Heart left ventricle (tissue), 16 donors: Measurements from ENCODE around the gene MICB. TPM values are rescaled to one million over a fixed set of nuclear protein-coding genes. Genes with fewer than 3 reads are reported as not detected.
"Not testable (repeated sequence)": the region's sequence is repeated elsewhere in the genome, so short reads cannot be mapped to it uniquely, and the experiment has no call there.

Experiments
- ATAC-seq, 4 donors: fragments of 200-7000 bp; cut with Tn5 transposase; one replicate each; pipeline ENCODE4 v1.9.1; 2020 to 2022; ENCODE audit warnings: moderate library complexity in 4 of 4, mild to moderate bottlenecking in 3 of 4, moderate number of reproducible peaks in 1 of 4
- DNase-seq, 5 donors: peaks; one replicate each; pipeline ENCODE4 v3.0.0-alpha.2; 2020
- H3K27ac ChIP-seq, 12 donors: fragments of 200-600 bp; sonication (generic) in 4 of 12; one replicate each; pipeline versions ENCODE4 v1.5.0 to v1.8.0; 2016 to 2022; ENCODE audit warnings: mild to moderate bottlenecking in 2 of 12
- H3K27me3 ChIP-seq, 9 donors: fragments of 200-600 bp; sonication (generic) in 2 of 9; one replicate each; pipeline versions ENCODE4 v1.5.1 to v1.8.0; 2016 to 2022; ENCODE audit warnings: mild to moderate bottlenecking in 3 of 9
- H3K36me3 ChIP-seq, 9 donors: fragments of 200-600 bp; sonication (generic) in 2 of 9; one replicate each; pipeline versions ENCODE4 v1.5.0 to v1.8.0; 2018 to 2022; ENCODE audit warnings: mild to moderate bottlenecking in 2 of 9
- H3K4me1 ChIP-seq, 12 donors: fragments of 200-600 bp; sonication (generic) in 4 of 12; one replicate each; pipeline versions ENCODE4 v1.5.0 to v1.8.0; 2016 to 2022; ENCODE audit warnings: mild to moderate bottlenecking in 3 of 12
- H3K4me3 ChIP-seq, 12 donors: fragments of 200-600 bp; sonication (generic) in 4 of 12; one replicate each; pipeline versions ENCODE4 v1.5.0 to v1.8.0; 2017 to 2022; ENCODE audit warnings: mild to moderate bottlenecking in 9 of 12, moderate library complexity in 4 of 12
- H3K9me3 ChIP-seq, 12 donors: fragments of 200-600 bp; sonication (generic) in 4 of 12; one replicate each; pipeline versions ENCODE4 v1.5.0 to v1.8.0; 2016 to 2022; ENCODE audit warnings: mild to moderate bottlenecking in 1 of 12
- POLR2A ChIP-seq, 2 donors: fragments of 450-650 bp; IDR thresholded peaks; one replicate each; pipeline ENCODE4 v1.6.1; 2017; ENCODE audit warnings: antibody characterized with exemption in 2 of 2, mild to moderate bottlenecking in 2 of 2, moderate library complexity in 2 of 2
- WGBS, 4 donors: extraction: QIAGEN DNeasy Blood & Tissue Kit in 2 of 4; methylation state at CpG; one replicate each; pipeline versions ENCODE4 v1.1.5 to v1.1.7; 2013 to 2018; 5-methylcytosine and 5-hydroxymethylcytosine counted together
- intact Hi-C, 10 donors: fragments of 100-400 bp; cut with DNase I; formaldehyde crosslinking; loops; one replicate each; pipeline versions ENCODE4 v1.11.1 to v1.14.2; 2022
- polyA plus RNA-seq, 2 donors: library from polyadenylated mRNA; stranded (reverse); fragments of 200-250 nt; gene quantifications; one replicate each; pipeline ENCODE4 v1.2.3, GENCODE V29; 2013
- total RNA-seq, 9 donors: library from RNA; depleted of rRNA in 2 of 9; stranded (reverse); fragments of >200 nt in 2 of 9; fragmentation: NEBNext Ultra II Directional in 3 of 9; extraction: Animal tissue kit (Norgen Biotek cat#: 25700) in 3 of 9; gene quantifications; one replicate each; pipeline versions ENCODE4 v1.1.0 to v1.2.4, GENCODE V29; 2016 to 2023
- TF ChIP-seq, protein P1 (sequence below), 12 donors: fragments of 200-600 bp; sonication (generic) in 4 of 12; IDR thresholded peaks; one replicate each; pipeline versions ENCODE4 v1.5.0 to v1.8.0; 2018 to 2022; ENCODE audit warnings: antibody characterized with exemption in 12 of 12, mild to moderate bottlenecking in 5 of 12
- donor health status: ischemic (EF 13 %, LVEDD 7.1; RV severe dilation, severe dysfunction).
- donor health status: healthy with polysubstance abuse.
- donor health status: DM: no; HTN: yes; CAD: no.
- donor health status: DM: no; HTN: no; CAD: no.
- donor health status: ischemic (EF 25% LVEDD 6.9; RV normal size, moderate dysfunction).
- donor health status: ischemic (EF 25% LVEDD 5.7; RV mildly dilated, moderate dysfunction).
- donor health status: healthy.
- donor health status: DM: yes; HTN: yes; CAD: no.
- donor health status: ischemic (EF 35%, LVEDD 5.7; RV mildly dilated, moderate dysfunction).
- donor health status: nonischemic (EF 11% LVEDD 7.7; RV severe dilation, severe dysfunction).
- donor health status: DM: yes; HTN: yes; CAD: no.
- donor health status: PGD.
- donor health status: ischemic (EF 29% LVEDD 5.4; RV normal size, mild dysfunction).
- donor health status: nonischemic (EF 23%, LVEDD 6.1; RV moderate dilation, normal function).

The MICB gene
- total and polyA plus RNA-seq, 11 donors, result 0.84 to 8.8 (median 1.4) TPM

DNA sequence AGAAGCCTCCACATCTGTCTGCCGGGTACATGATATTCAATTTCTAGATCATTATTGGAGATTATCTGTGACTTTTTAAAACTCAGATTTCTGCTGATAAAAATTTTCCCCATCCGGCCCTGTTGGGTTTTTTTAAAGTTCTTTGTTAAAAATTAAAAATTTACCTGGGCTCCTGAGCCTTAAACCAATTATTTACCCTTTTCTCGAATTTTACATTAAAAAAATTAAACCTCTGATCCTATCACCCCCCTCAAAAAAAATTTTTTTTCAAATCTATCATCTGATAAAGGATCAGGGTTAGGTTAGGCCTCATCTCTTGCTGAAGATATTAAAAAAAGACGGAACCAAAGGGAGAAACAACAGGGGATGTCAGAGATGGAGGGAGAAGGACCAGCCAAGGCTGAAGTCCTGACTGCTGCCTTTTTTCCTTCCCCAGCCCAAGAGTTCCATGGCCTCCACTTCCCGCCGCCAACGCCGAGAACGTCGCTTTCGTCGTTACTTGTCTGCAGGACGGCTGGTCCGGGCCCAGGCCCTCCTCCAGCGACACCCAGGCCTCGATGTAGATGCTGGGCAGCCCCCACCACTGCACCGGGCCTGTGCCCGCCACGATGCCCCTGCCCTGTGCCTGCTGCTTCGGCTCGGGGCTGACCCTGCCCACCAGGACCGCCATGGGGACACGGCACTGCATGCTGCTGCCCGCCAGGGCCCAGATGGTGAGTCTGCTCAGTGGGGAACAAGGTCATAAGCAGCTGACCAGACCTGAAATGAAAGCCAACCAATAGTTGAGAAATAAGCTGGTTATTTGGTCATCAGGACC, 50.0 kb downstream of the MICB start:
- H3K4me3 ChIP-seq, result peak overlapping the region; percentile 4 to 64 (median 56)
- H3K9me3 ChIP-seq, result no peaks in the 10 kb centered on the region
- no peak for TF ChIP-seq POLR2A (IDR thresholded peaks at IDR 0.05)
- TF ChIP-seq, protein P1, sequence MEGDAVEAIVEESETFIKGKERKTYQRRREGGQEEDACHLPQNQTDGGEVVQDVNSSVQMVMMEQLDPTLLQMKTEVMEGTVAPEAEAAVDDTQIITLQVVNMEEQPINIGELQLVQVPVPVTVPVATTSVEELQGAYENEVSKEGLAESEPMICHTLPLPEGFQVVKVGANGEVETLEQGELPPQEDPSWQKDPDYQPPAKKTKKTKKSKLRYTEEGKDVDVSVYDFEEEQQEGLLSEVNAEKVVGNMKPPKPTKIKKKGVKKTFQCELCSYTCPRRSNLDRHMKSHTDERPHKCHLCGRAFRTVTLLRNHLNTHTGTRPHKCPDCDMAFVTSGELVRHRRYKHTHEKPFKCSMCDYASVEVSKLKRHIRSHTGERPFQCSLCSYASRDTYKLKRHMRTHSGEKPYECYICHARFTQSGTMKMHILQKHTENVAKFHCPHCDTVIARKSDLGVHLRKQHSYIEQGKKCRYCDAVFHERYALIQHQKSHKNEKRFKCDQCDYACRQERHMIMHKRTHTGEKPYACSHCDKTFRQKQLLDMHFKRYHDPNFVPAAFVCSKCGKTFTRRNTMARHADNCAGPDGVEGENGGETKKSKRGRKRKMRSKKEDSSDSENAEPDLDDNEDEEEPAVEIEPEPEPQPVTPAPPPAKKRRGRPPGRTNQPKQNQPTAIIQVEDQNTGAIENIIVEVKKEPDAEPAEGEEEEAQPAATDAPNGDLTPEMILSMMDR (IDR thresholded peaks at IDR 0.05), result no peak
- WGBS, 4 donors, result 71 to 77% (median 73%) methylated on average over 21 to 24 of the region's 24 CpGs
- ATAC-seq, result no peak
- H3K36me3 ChIP-seq, result peaks cover 0 to 36% (median 24%) of the 10 kb centered on the region in 9 donors
- H3K4me1 ChIP-seq, result peaks cover 0 to 32% (median 18%) of the 10 kb centered on the region in 12 donors
- DNase-seq, result no peak
- no peaks in the 10 kb centered on the region for H3K27me3 ChIP-seq
- H3K27ac ChIP-seq, result peak overlapping the region; percentile 63 to 95 (median 89)
- intact Hi-C loops, result loop anchor here (1.0 to 10.0 kb wide), 9 partner anchors 33 to 407 kb away; partner anchors contain the start of genes LTB (in 7 of the 10), NELFE (in 3 of the 10), SKIC2 (in 3 of the 10) and APOM (in 1 of the 10)

DNA sequence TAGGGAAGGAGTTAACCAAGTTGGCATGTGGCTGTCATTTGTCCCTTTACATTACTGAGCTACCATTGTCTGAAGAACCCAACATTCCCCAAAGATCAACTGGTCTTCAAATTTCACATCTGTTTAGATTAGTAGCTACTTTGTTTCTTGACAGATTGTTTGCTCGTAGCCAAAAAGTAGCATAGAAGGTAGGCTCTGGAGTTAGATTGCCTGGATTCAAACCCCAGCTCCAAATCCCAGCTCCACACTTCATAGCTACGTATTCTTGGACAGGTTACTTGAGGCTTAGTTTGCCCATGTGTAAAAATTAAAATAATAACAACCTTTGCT, 50.6 kb downstream of the MICB start:
- peaks cover 0 to 26% (median 13%) of the 10 kb centered on the region in 12 donors for H3K4me1 ChIP-seq
- H3K27ac ChIP-seq, result peak overlapping the region in 10 of 12 donors; percentile 82 to 95 (median 90)
- peak overlapping the region in 5 of 12 donors; percentile 50 to 64 (median 56) for H3K4me3 ChIP-seq
- 92 to 98% (median 95%) methylated on average over 2 of the region's 2 CpGs for WGBS, 4 donors
- DNase-seq (no peak), ATAC-seq (no peak)
- TF ChIP-seq, protein P1 (IDR thresholded peaks at IDR 0.05), result no peak
- TF ChIP-seq POLR2A (IDR thresholded peaks at IDR 0.05), result no peak
- peaks cover 0 to 40% (median 27%) of the 10 kb centered on the region in 9 donors for H3K36me3 ChIP-seq
- H3K27me3 ChIP-seq, result no peaks in the 10 kb centered on the region
- no peaks in the 10 kb centered on the region for H3K9me3 ChIP-seq
- intact Hi-C loops, result loop anchor here in 9 of 10 donors (5.0 to 10.0 kb wide), 5 partner anchors 34 to 406 kb away; partner anchors contain the start of genes LTB (in 7 of the 9), NELFE (in 3 of the 9), SKIC2 (in 3 of the 9) and APOM (in 1 of the 9)

DNA sequence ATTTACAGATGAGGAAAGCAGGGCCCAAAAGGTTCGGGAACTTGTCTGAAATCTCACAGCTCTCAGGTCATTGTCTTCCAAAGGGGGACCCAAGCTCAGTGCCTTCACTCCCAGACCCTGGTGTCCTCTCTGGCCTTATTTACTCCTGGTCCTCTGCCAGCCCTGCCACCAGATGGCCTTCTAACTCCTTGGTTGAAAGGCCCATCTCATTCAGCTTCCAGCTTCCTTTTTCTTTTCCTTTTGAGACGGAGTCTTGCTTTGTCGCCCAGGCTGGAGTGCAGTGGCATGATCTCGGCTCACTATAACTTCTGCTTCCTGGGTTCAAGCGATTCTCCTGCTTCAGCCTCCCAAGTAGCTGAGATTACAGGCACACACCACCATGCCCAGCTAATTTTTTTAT, 53.4 kb downstream of the MICB start:
- H3K4me3 ChIP-seq, H3K27me3 ChIP-seq, H3K9me3 ChIP-seq: not testable (repeated sequence)
- WGBS, 4 donors, result 35 to 51% (median 46%) methylated on average over 5 of the region's 5 CpGs
- Histone ChIP-seq H3K27ac (peak overlapping the region in 5 of 12 donors; percentile 12 to 44 (median 30)), H3K4me1 (peaks cover 0 to 27% (median 12%) of the 10 kb centered on the region in 12 donors), H3K36me3 (peaks cover 0 to 63% (median 38%) of the 10 kb centered on the region in 9 donors)
- TF ChIP-seq, protein P1 (IDR thresholded peaks at IDR 0.05), result peak in 11 of 12 donors; percentile 16 to 61 (median 49)
- ATAC-seq (peak in 2 of 4 donors; percentile 9 to 13), DNase-seq (peak in 4 of 5 donors; percentile 63 to 76 (median 72))
- intact Hi-C loops, result loop anchor here in 2 of 10 donors (1.0 to 2.0 kb wide), 2 partner anchors 47 kb away; no protein-coding TSS in a partner anchor

DNA sequence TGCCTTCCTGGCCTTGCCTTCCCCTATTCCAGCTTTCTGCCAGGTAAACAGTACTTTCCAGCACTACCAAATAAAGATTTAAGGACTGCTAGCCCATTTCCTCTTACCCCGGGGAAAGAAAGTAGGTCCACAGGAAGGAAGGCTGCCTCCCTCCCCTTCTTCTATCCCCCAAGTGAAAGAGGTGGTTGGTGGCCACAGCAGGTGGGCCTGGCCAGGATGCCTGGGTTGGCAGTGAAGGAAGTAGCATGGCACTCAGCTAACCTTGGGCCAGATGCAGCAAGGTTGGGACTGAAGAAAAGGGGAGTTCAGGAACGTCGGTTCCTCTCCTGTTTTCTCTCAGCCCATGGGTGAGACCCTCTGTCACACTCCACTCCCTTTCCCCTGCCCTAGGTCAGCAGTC, 58.4 kb downstream of the MICB start:
- ATAC-seq (no peak), DNase-seq (no peak)
- Histone ChIP-seq H3K27me3 (no peaks in the 10 kb centered on the region), H3K9me3 (no peaks in the 10 kb centered on the region), H3K4me3 (no peak overlapping the region), H3K27ac (peak overlapping the region in 1 of 12 donors; percentile 15), H3K36me3 (peaks cover 0 to 66% (median 35%) of the 10 kb centered on the region in 9 donors), H3K4me1 (peaks cover 7 to 59% (median 35%) of the 10 kb centered on the region in 12 donors)
- WGBS, 4 donors, result 67 to 76% (median 72%) methylated on average over 3 of the region's 3 CpGs
- intact Hi-C loops, result no loop called here
- TF ChIP-seq POLR2A (IDR thresholded peaks at IDR 0.05), result no peak
- TF ChIP-seq, protein P1 (IDR thresholded peaks at IDR 0.05), result no peak
